Central memory CD8-positive, alpha-beta T cell (primary cell): ENCODE data around the gene DRC7.
"Not testable (repeated sequence)": the region's sequence is repeated elsewhere in the genome, so short reads cannot be mapped to it uniquely, and the experiment has no call there.

Source experiments
- ATAC-seq: fragments of 150-1000 bp; cut with Tn5 transposase; replicated peaks from 2 replicates; pipeline ENCODE4 v1.10.0; 2022; ENCODE audit warnings: mild to moderate bottlenecking, moderate FRiP score, moderate number of reproducible peaks; ENCODE audit not compliant: poor library complexity, severe bottlenecking; ENCODE audit errors: extremely low read depth
- DNase-seq, 2 donors: peaks; one replicate each; pipeline ENCODE4 v3.0.0; 2021; ENCODE audit warnings: low spot score in 2 of 2
- H3K27ac Mint-ChIP-seq: one replicate; pipeline ENCODE4 v1.8.0; 2022; ENCODE audit warnings: low read depth, mild to moderate bottlenecking, moderate library complexity, mixed read lengths
- H3K27me3 Mint-ChIP-seq: one replicate; pipeline ENCODE4 v1.8.0; 2022; ENCODE audit warnings: mixed read lengths
- H3K36me3 Mint-ChIP-seq: one replicate; pipeline ENCODE4 v1.8.0; 2022; ENCODE audit warnings: mild to moderate bottlenecking, moderate library complexity, mixed read lengths; ENCODE audit not compliant: insufficient read depth
- H3K4me1 Mint-ChIP-seq: one replicate; pipeline ENCODE4 v1.8.0; 2022; ENCODE audit warnings: mixed read lengths
- H3K4me3 Mint-ChIP-seq: one replicate; pipeline ENCODE4 v1.8.0; 2022; ENCODE audit warnings: mild to moderate bottlenecking, moderate library complexity, mixed read lengths
- H3K9me3 Mint-ChIP-seq: one replicate; pipeline ENCODE4 v1.8.0; 2022; ENCODE audit warnings: mixed read lengths

The DRC7 gene

DNA sequence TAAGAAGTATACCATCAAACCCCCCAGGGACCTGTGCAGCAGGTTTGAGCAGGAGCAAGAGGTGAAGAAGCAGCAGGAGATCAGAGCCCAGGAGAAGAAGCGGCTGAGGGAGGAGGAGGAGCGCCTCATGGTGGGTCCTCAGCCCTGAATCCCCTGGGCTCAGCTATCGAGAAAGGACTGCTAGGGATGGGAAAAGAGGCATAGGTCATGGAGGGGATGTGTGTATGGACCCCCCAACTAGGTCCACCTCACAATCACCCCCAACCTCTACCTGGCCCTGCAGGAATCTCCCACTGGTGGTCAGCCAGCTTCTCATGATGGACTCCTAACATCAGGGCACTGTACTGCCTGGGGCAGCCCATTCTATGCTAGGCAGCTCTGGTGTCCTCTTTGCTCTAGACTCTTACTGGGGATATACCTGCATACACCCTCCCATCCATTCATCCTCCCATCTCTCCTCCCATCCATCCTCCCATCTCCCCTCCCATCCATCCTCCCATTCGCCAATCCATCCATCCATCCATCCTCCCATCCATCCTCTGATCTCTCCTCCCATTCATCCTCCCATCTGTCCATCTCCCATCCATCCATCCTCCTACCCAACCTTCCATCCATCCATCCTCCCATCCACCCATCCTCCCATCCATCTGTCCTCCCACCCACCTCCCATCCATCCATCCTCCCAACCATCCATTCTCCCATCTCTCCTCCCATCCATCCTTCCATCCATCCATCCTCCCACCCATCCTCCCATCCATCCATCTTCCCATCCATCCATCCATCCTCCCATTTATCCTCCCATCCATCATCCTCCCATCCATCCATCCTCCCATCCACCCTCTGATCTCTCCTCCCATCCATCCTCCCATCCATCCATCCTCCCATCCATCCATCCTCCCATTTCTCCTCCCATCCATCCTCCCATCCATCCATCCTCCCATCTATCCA is 10.6 kb downstream of the DRC7 start:
- H3K4me1 Mint-ChIP-seq, result no peaks in the 10 kb centered on the region
- no peak overlapping the region for H3K27ac Mint-ChIP-seq
- DNase-seq (no peak), ATAC-seq (no peak)
- H3K4me3 Mint-ChIP-seq, result no peak overlapping the region
- H3K36me3 Mint-ChIP-seq, result peaks cover 2% of the 10 kb centered on the region
- H3K9me3 Mint-ChIP-seq, result peaks cover 6% of the 10 kb centered on the region
- H3K27me3 Mint-ChIP-seq, result peaks cover 12% of the 10 kb centered on the region

DNA sequence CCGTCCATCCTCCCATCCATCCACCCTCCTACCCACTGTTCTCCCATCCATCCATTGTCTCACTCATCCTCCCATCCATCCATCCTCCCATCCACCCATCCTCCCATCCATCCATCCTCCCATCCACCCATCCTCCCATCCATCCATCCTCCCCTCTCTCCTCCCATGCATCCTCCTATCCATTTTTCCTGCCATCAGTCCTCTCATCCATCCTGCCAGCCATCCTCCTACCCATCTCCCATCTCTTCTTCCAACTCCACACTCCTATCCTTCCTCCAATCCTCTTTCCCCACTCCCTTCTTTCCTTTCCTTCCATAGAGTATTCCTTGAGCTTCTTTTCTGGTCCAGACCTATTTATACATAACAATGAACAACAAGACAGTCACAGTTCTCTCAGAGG is 12.1 kb downstream of the DRC7 start:
- peaks cover 2% of the 10 kb centered on the region for H3K36me3 Mint-ChIP-seq
- peaks cover 12% of the 10 kb centered on the region for H3K27me3 Mint-ChIP-seq
- no peak overlapping the region for H3K27ac Mint-ChIP-seq
- no peak overlapping the region for H3K4me3 Mint-ChIP-seq
- ATAC-seq, result no peak
- H3K9me3 Mint-ChIP-seq, result peaks cover 6% of the 10 kb centered on the region
- no peak for DNase-seq
- H3K4me1 Mint-ChIP-seq, result no peaks in the 10 kb centered on the region

DNA sequence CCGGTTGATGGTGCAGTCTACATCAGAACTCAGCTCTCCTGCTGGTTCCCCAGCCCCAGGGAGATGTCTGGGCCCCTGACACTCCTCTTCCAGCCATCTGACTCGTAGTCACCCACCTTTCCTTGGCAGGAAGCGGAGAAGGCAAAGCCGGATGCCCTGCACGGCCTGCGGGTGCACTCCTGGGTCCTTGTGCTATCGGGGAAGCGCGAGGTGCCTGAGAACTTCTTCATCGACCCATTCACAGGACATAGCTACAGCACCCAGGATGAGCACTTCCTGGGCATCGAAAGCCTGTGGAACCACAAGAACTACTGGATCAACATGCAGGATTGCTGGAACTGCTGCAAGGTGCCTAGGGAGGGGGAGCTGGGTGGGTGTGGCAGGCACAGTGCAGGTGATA is 12.7 kb downstream of the DRC7 start:
- no peak overlapping the region for H3K4me3 Mint-ChIP-seq
- H3K4me1 Mint-ChIP-seq, result no peaks in the 10 kb centered on the region
- H3K9me3 Mint-ChIP-seq, result peaks cover 6% of the 10 kb centered on the region
- DNase-seq (no peak), ATAC-seq (no peak)
- H3K27ac Mint-ChIP-seq, result no peak overlapping the region
- H3K36me3 Mint-ChIP-seq, result peaks cover 2% of the 10 kb centered on the region
- H3K27me3 Mint-ChIP-seq, result peaks cover 12% of the 10 kb centered on the region

DNA sequence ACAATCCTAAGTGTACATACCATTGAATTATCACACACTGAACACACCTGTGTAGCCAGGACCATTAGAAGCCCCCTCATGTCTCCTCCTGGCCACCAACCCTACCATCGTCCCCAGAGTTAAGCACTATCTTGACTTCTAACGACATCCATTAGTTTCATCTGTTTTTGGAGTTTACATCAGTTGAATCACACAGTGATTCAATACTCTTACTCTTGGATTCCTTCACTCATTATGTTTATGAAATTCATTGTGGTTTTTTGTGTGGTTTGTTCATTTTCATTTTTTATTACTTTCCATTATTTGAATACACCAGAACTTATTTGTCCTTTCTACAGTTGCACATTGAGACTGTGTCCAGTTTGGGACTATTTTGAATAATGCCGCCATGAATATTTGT is 13.6 kb downstream of the DRC7 start:
- Mint-ChIP-seq H3K27me3 (peaks cover 12% of the 10 kb centered on the region), H3K4me1 (no peaks in the 10 kb centered on the region)

DNA sequence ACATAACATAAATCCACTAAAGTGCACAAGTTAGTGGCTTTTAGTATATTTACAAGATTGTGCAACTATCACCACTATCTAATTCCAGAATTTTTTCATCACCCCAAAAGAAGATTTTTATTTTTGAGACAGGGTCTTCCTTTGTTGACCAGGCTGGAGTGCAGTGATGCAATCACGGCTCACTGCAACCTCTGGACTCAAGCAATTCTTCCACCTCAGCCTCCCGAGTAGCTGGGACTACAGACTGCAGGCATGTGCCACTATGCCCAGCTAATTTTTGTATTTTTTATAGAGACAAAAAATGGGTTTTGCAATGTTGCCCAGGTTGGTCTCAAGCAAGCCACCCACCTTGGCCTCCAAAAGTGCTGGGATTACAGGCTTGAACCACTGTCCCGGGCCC is 15.1 kb downstream of the DRC7 start:
- peaks cover 12% of the 10 kb centered on the region for H3K27me3 Mint-ChIP-seq
- H3K9me3 Mint-ChIP-seq, result peaks cover 6% of the 10 kb centered on the region

More for the DNA sequence above, 13.6 kb downstream of the DRC7 start:
- peaks cover 2% of the 10 kb centered on the region for H3K36me3 Mint-ChIP-seq
- H3K9me3 Mint-ChIP-seq, result peaks cover 6% of the 10 kb centered on the region
- no peak overlapping the region for H3K4me3 Mint-ChIP-seq
- ATAC-seq (no peak), DNase-seq (no peak)
- H3K27ac Mint-ChIP-seq, result no peak overlapping the region

DNA sequence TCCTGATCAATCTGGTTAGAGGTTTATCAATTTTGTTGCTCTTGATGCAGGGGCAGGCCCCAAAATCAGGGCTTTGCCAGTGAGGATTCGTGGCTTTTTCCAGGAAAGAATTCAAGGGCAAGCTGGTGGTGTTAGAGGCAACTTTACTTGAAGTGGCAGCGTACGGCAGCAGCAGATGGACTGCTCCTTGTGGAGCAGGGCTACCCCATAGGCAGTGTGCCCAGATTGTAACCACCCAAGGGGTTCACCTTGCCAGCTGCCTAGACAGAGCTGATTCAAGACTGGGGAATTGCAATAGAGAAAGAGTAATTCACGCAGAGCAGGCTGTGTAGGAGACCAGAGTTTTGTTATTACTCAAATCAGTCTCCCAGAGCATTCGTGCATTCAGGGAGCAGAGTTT is 16.7 kb downstream of the DRC7 start:
- ATAC-seq, result no peak
- peaks cover 2% of the 10 kb centered on the region for H3K36me3 Mint-ChIP-seq
- peak overlapping the region; percentile 67 for H3K27ac Mint-ChIP-seq

More for the DNA sequence above, 15.1 kb downstream of the DRC7 start:
- ATAC-seq, result no peak
- Mint-ChIP-seq H3K27ac (no peak overlapping the region), H3K4me3 (no peak overlapping the region), H3K36me3 (peaks cover 2% of the 10 kb centered on the region), H3K4me1 (no peaks in the 10 kb centered on the region)
- DNase-seq, result no peak

DNA sequence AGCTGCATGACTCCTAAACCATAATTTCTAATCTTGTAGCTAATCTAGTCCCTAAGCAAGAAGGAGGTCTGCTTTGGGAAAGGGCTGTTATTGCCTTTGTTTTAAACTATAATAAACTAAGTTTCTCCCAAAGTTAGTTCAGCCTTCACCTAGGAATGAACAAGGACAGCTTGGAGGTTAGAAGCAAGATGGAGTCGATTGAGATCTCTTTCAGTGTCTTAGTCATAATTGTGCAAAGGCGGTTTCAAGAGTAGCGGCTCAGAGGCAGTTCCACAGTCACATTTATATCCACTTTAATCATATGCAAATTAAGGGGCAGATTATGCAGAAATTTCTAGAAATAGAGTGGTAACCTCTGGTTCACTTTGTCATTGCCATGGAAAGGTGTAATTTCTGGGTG is 17.4 kb downstream of the DRC7 start:
- no peak for DNase-seq

More for the DNA sequence above, 16.7 kb downstream of the DRC7 start:
- no peak overlapping the region for H3K4me3 Mint-ChIP-seq
- H3K9me3 Mint-ChIP-seq, result peaks cover 6% of the 10 kb centered on the region
- DNase-seq, result no peak
- H3K4me1 Mint-ChIP-seq, result no peaks in the 10 kb centered on the region
- peaks cover 12% of the 10 kb centered on the region for H3K27me3 Mint-ChIP-seq

DNA sequence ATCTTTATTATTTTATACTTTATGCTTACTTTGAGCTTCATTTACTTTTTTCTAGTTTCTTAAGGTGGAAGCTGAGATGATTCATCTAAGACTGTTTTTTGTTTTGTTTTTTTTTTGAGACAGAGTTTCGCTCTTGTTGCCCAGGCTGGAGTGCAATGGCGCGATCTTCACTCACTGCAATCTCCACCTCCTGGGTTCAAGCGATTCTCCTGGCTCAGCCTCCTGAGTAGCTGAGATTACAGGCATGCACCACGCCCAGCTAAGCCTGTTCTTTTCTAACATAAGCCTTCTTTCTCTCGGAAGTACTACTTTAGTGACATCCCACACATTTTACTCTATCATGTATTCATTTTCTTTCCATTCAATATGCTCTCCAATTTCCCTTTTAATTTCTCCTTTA is 18.0 kb downstream of the DRC7 start:
- H3K27ac Mint-ChIP-seq, result not testable (repeated sequence)

More for the DNA sequence above, 17.4 kb downstream of the DRC7 start:
- Mint-ChIP-seq H3K4me3 (no peak overlapping the region), H3K9me3 (peaks cover under 1% of the 10 kb centered on the region), H3K36me3 (peaks cover 2% of the 10 kb centered on the region), H3K4me1 (no peaks in the 10 kb centered on the region), H3K27ac (no peak overlapping the region), H3K27me3 (peaks cover 5% of the 10 kb centered on the region)
- no peak for ATAC-seq

DNA sequence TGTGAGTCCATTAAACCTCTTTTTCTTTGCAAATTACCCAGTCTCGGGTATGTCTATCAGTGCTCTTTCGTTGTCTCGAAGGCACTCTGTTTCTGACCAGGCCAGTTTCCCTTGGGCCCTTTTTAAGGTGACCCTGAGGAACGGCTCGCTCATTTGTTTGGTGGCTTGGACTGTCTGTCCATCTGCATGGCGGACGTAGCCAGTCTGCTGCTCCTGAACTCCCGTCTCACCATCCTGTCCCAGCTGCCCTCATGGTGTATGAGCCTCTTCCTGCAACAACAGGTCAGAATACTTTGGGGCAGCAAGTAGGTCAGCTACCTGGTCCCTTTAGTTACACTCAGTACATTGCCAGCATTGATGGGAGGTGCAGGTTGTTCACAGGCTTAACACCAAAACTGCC is 19.0 kb downstream of the DRC7 start:
- Mint-ChIP-seq H3K4me1 (no peaks in the 10 kb centered on the region), H3K4me3 (no peak overlapping the region), H3K36me3 (peaks cover 2% of the 10 kb centered on the region), H3K27me3 (no peaks in the 10 kb centered on the region), H3K27ac (no peak overlapping the region), H3K9me3 (no peaks in the 10 kb centered on the region)
- DNase-seq (no peak), ATAC-seq (no peak)

More for the DNA sequence above, 18.0 kb downstream of the DRC7 start:
- not testable (repeated sequence) for H3K4me3 Mint-ChIP-seq, H3K36me3 Mint-ChIP-seq, H3K9me3 Mint-ChIP-seq, H3K4me1 Mint-ChIP-seq, DNase-seq, ATAC-seq, H3K27me3 Mint-ChIP-seq

DNA sequence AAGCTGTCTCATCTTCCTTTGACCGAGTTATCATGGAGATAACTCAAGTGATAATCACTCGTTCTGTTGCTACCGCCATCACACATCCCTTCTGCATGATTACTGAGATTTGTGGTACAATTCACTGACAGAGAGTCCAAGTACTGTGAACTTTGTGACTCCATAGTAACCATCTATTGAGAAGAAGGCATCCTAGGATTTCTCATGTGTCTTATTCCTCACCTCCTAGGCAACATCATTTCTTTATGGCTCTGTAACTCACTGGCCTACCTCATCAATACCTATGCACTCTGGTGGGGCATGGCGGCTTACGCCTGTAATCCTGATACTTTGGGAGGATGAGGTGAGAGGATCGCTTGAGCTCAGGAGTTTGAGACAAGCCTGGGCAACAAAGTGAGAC is 19.4 kb downstream of the DRC7 start:
- H3K36me3 Mint-ChIP-seq, result no peaks in the 10 kb centered on the region
- H3K27ac Mint-ChIP-seq, result no peak overlapping the region
- H3K4me3 Mint-ChIP-seq, result no peak overlapping the region
- no peak for DNase-seq
- no peaks in the 10 kb centered on the region for H3K9me3 Mint-ChIP-seq
- ATAC-seq, result no peak
- H3K27me3 Mint-ChIP-seq, result no peaks in the 10 kb centered on the region
- H3K4me1 Mint-ChIP-seq, result no peaks in the 10 kb centered on the region

DNA sequence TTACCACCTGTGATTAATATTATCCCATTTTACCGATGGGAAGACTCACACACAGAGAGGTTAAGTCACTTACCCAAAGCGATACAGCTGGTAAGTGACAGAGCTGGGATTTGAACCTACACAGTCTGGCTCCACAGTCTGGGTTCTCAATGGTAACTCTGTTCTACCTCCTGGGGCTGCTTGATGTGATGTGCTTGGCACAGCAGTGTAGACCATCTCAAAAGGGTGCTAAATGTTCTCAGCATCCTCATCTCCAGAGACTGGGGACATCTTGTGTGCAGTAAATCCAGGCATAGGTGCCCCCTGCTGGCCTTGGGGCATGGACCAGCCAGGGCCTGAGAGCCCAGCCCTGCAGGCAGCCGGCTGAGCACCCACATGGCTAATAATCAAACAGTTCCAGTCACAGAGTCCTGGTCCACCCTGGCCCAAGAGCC is 25.6 kb downstream of the DRC7 start:
- Mint-ChIP-seq H3K27me3 (no peaks in the 10 kb centered on the region), H3K36me3 (no peaks in the 10 kb centered on the region), H3K27ac (no peak overlapping the region), H3K4me3 (no peak overlapping the region), H3K4me1 (no peaks in the 10 kb centered on the region), H3K9me3 (no peaks in the 10 kb centered on the region)
- no peak for ATAC-seq
- no peak for DNase-seq

DNA sequence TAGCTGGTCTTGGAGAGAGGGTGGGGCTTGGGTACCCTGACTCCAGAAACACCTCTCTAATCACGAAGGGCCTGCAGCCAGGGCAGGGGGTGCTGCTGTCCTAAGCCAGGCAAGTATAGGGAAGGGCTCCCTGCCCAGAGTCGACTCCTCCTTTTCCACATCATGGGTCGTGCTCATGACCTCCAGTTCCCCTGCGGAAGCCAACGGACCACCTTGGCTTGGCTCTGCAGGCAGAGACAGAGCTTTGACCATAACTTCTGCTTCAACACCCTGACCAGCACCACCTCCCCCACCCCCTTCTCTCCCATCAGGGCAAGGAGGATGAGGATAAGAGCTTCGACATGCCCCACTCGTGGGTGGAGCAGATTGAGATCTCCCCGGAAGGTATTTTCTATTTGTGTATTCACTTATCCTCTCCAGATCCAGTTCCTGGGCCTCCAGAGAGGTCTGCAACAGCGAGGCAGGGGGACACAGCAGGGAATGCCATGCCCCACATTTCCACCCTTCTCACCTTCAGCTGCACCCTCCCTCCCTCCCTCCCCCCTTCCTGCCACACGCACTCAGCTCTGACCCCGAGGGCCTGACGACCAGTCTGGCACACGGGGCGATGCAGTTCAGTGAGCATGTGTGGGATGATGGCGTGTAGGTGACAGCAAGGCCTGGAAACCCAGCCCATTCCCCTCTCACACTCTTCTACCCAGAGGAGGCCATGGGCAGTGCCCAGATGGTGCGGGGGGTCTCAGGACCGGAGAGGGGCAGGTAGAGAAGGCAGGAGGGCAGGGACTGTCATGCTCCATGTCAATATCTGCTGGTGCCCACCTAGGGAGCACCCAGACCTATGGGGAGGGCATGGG is 27.0 kb downstream of the DRC7 start:
- no peaks in the 10 kb centered on the region for H3K36me3 Mint-ChIP-seq
- no peak overlapping the region for H3K4me3 Mint-ChIP-seq
- ATAC-seq, result no peak
- no peaks in the 10 kb centered on the region for H3K4me1 Mint-ChIP-seq
- H3K9me3 Mint-ChIP-seq, result no peaks in the 10 kb centered on the region
- no peaks in the 10 kb centered on the region for H3K27me3 Mint-ChIP-seq
- no peak for DNase-seq
- no peak overlapping the region for H3K27ac Mint-ChIP-seq

DNA sequence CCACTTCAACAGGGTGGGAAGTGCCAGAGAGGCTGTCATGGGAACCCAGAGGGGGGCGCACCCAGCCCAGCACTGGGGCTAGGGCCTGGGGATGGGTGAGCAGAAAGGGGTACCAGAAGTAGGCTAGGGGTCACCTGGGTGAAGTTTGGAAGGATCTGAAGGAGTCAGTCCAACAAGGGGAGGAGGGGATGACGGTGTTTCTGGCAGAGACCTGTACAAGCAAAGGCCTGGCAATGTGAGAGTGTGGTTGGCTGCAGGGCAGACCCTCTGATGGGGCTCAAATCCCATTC is 27.5 kb downstream of the DRC7 start:
- H3K4me1 Mint-ChIP-seq, result no peaks in the 10 kb centered on the region
- H3K27me3 Mint-ChIP-seq, result no peaks in the 10 kb centered on the region
- no peaks in the 10 kb centered on the region for H3K9me3 Mint-ChIP-seq
- H3K4me3 Mint-ChIP-seq, result no peak overlapping the region
- DNase-seq, result no peak
- H3K36me3 Mint-ChIP-seq, result no peaks in the 10 kb centered on the region
- no peak overlapping the region for H3K27ac Mint-ChIP-seq
- no peak for ATAC-seq
